ENCODE measurements around the gene ADAMTSL1. TPM values are rescaled to one million over a fixed set of nuclear protein-coding genes. Genes with fewer than 3 reads are reported as not detected.

Gene ADAMTSL1
- total and polyA plus RNA-seq, 9 of the 15 experiments (the other 6 are each of a cell fraction or from before 2014, with no cell fraction given): 0.01 TPM; not detected in 8

- no TSS peak for BruUV-seq (replicated peaks)
- H3K4me3 ChIP-seq: no peak overlapping the region
- ATAC-seq: no peak
- ChIA-PET POLR2A (no interaction called here), CTCF (ENCODE audit: low intra/inter-chr PET ratio) (no interaction called here)
- no peak overlapping the region for H3K4me2 ChIP-seq (ENCODE audit: insufficient read depth, low read length)
- H3K27ac ChIP-seq (ENCODE audit: extremely low read depth, low read depth, low read length): no peak overlapping the region
- H2AFZ ChIP-seq (ENCODE audit: low read depth, low read length): no peak overlapping the region
- no peak for TF ChIP-seq ZNF507 (tag; conservative IDR thresholded peaks at IDR 0.05)
- TF ChIP-seq KDM2B (CRISPR knock-in tag; IDR thresholded peaks at IDR 0.05): no peak
- no peak for TF ChIP-seq ZNF143 (CRISPR knock-in tag; IDR thresholded peaks at IDR 0.05)
- TF ChIP-seq PHB (CRISPR knock-in tag; IDR thresholded peaks at IDR 0.05): no peak
- in situ Hi-C loops (cut with MboI): no loop called here
- intact Hi-C loops (cut with micrococcal nuclease): no loop called here
- no CpG with 5 or more reads among the region's 7 CpGs for WGBS (ENCODE audit: insufficient coverage, low coverage, missing lambda C conversion rate)
- no peak for FAIRE-seq
- H3K27me3 ChIP-seq (ENCODE audit: control insufficient read depth in 2 of 2, insufficient read depth in 2 of 2, low read length in 2 of 2): no peaks in the 10 kb centered on the region
- no peak overlapping the region for H3K9ac ChIP-seq (ENCODE audit: insufficient read depth in 1 of 2, low read depth in 2 of 2, low read length in 2 of 2)
- H3K79me2 ChIP-seq (ENCODE audit: control insufficient read depth, insufficient read depth, low read length): no peaks in the 10 kb centered on the region
- no peaks in the 10 kb centered on the region for H3K36me3 ChIP-seq (ENCODE audit: control insufficient read depth, insufficient read depth, low read length)
- H3K4me1 ChIP-seq (replicated peaks in 1 of 2; ENCODE audit: control insufficient read depth in 2 of 2, insufficient read depth in 2 of 2, low read length in 2 of 2): no peaks in the 10 kb centered on the region
- no peaks in the 10 kb centered on the region for H3K9me3 ChIP-seq (replicated peaks; ENCODE audit: control insufficient read depth, insufficient read depth, low read depth, low read length)
- no peaks in the 10 kb centered on the region for H4K20me1 ChIP-seq (replicated peaks; ENCODE audit: control insufficient read depth, insufficient read depth, low read length)
- no peak for DNase-seq (ENCODE audit: extremely low read depth in 1 of 4, low spot score in 3 of 4)
- H3K9me1 ChIP-seq (ENCODE audit: control insufficient read depth, insufficient read depth, low read length): no peaks in the 10 kb centered on the region
These were observed 254.0 kb downstream of the ADAMTSL1 start for GRCh38 chr9:18727904-18728303.

- Histone ChIP-seq H4K20me1 (replicated peaks; ENCODE audit: control insufficient read depth, insufficient read depth, low read length) (no peaks in the 10 kb centered on the region), H3K27me3 (ENCODE audit: control insufficient read depth in 2 of 2, insufficient read depth in 2 of 2, low read length in 2 of 2) (no peaks in the 10 kb centered on the region), H3K79me2 (ENCODE audit: control insufficient read depth, insufficient read depth, low read length) (no peaks in the 10 kb centered on the region), H2AFZ (ENCODE audit: low read depth, low read length) (no peak overlapping the region), H3K27ac (ENCODE audit: extremely low read depth, low read depth, low read length) (no peak overlapping the region), H3K9me1 (ENCODE audit: control insufficient read depth, insufficient read depth, low read length) (no peaks in the 10 kb centered on the region), H3K36me3 (ENCODE audit: control insufficient read depth, insufficient read depth, low read length) (no peaks in the 10 kb centered on the region), H3K4me2 (ENCODE audit: insufficient read depth, low read length) (no peak overlapping the region), H3K9me3 (replicated peaks; ENCODE audit: control insufficient read depth, insufficient read depth, low read depth, low read length) (no peaks in the 10 kb centered on the region), H3K4me3 (no peak overlapping the region), H3K9ac (ENCODE audit: insufficient read depth in 1 of 2, low read depth in 2 of 2, low read length in 2 of 2) (no peak overlapping the region), H3K4me1 (replicated peaks in 1 of 2; ENCODE audit: control insufficient read depth in 2 of 2, insufficient read depth in 2 of 2, low read length in 2 of 2) (no peaks in the 10 kb centered on the region)
- no peak for TF ChIP-seq KLF1 (tag; IDR thresholded peaks at IDR 0.05)
- TF ChIP-seq ZNF561 (CRISPR knock-in tag; conservative IDR thresholded peaks at IDR 0.05): no peak
- TF ChIP-seq SIRT6 (IDR thresholded peaks at IDR 0.05; ENCODE audit: low read depth, low read length): no peak
- TF ChIP-seq EP400 (IDR thresholded peaks at IDR 0.05): no peak
- no peak for TF ChIP-seq ZNF431 (CRISPR knock-in tag; IDR thresholded peaks at IDR 0.05)
- no peak for TF ChIP-seq KAT7 (CRISPR knock-in tag; IDR thresholded peaks at IDR 0.05; ENCODE audit: borderline replicate concordance)
- TF ChIP-seq CTBP1 (IDR thresholded peaks at IDR 0.05; ENCODE audit: borderline replicate concordance): no peak
- TF ChIP-seq GTF2B (IDR thresholded peaks at IDR 0.05; ENCODE audit: extremely low read depth, insufficient read length): no peak
- TF ChIP-seq PRMT5 (CRISPR knock-in tag; IDR thresholded peaks at IDR 0.05): no peak
- no peak for TF ChIP-seq HIVEP1 (CRISPR knock-in tag; IDR thresholded peaks at IDR 0.05)
- TF ChIP-seq SAFB (IDR thresholded peaks at IDR 0.05; ENCODE audit: borderline replicate concordance, low read depth, low read length): no peak
- TF ChIP-seq ZNF583 (CRISPR knock-in tag; IDR thresholded peaks at IDR 0.05): no peak
- TF ChIP-seq GABPA (tag; conservative IDR thresholded peaks at IDR 0.05; ENCODE audit: low read depth): no peak
- POLR2A ChIA-PET: no interaction called here
- BruUV-seq (replicated peaks): no TSS peak
- FAIRE-seq (no peak), DNase-seq (ENCODE audit: extremely low read depth in 1 of 4, low spot score in 3 of 4) (no peak), ATAC-seq (no peak)
- CTCF ChIA-PET (ENCODE audit: low intra/inter-chr PET ratio): no interaction called here
- WGBS (ENCODE audit: insufficient coverage, low coverage, missing lambda C conversion rate): 0% methylated on average over 3 of the region's 3 CpGs
- intact Hi-C loops (cut with micrococcal nuclease) (no loop called here), in situ Hi-C loops (cut with MboI) (no loop called here)
These were observed 254.7 kb downstream of the ADAMTSL1 start for GRCh38 chr9:18728642-18729041.

All from K562 (cell line).